ENCODE results near the gene EFNA2.

Gene EFNA2

GRCh38 chr19:1258163-1258492 is 27.5 kb upstream of the EFNA2 start:
- no peak overlapping the region for H3K9ac ChIP-seq (ENCODE audit: low read depth, low read length, poor library complexity)
- no peak overlapping the region for H3K23ac ChIP-seq (ENCODE audit: low read depth, low read length, poor library complexity)
- H3K4me1 ChIP-seq (ENCODE audit: control insufficient read depth in 2 of 2, insufficient read depth in 1 of 2, low read depth in 1 of 2, low read length in 2 of 2) = peaks cover 36 to 53% of the 10 kb centered on the region in 2 donors
- H4K8ac ChIP-seq (ENCODE audit: low read depth, low read length) = no peak overlapping the region
- no peak overlapping the region for H2AK5ac ChIP-seq (ENCODE audit: low read depth, low read length)
- H3K4ac ChIP-seq (ENCODE audit: low read length) = no peak overlapping the region
- peak overlapping the region; percentile 56 for H3K27ac ChIP-seq (replicated peaks; ENCODE audit: low read length)
- H4K91ac ChIP-seq (ENCODE audit: low read depth, low read length, poor library complexity) = no peak overlapping the region
- no peak overlapping the region for H3K4me3 ChIP-seq (ENCODE audit: low read length in 2 of 2)
- H2BK120ac ChIP-seq (ENCODE audit: low read depth, low read length) = no peak overlapping the region
- H3K18ac ChIP-seq (ENCODE audit: low read length) = no peak overlapping the region
- no peak overlapping the region for H2BK5ac ChIP-seq (ENCODE audit: low read length)
- no peak overlapping the region for H3K14ac ChIP-seq (ENCODE audit: low read length)
- no peak overlapping the region for H2BK12ac ChIP-seq (ENCODE audit: low read length)
- H3K9me3 ChIP-seq (replicated peaks in 1 of 2; ENCODE audit: control insufficient read depth in 2 of 2, insufficient read depth in 1 of 2, low read depth in 1 of 2, low read length in 2 of 2) = no peaks in the 10 kb centered on the region
- no peak overlapping the region for H2BK15ac ChIP-seq (ENCODE audit: low read length)
- WGBS, 2 donors (ENCODE audit: extremely low coverage in 2 of 2, insufficient read length in 2 of 2, insufficient replicate concordance in 1 of 2) = no CpG with 5 or more reads among the region's 8 CpGs
- H3K79me1 ChIP-seq (ENCODE audit: low read depth, low read length) = peaks cover 32% of the 10 kb centered on the region
- H2AFZ ChIP-seq (ENCODE audit: low read length) = no peak overlapping the region
- DNase-seq (ENCODE audit: low spot score) = no peak
- H3K36me3 ChIP-seq (replicated peaks in 1 of 2; ENCODE audit: control insufficient read depth in 2 of 2, insufficient read depth in 2 of 2, low read length in 2 of 2) = peaks cover 42 to 63% of the 10 kb centered on the region in 2 donors
- H3K4me2 ChIP-seq (ENCODE audit: insufficient read depth, low read length, poor library complexity, severe bottlenecking) = no peak overlapping the region
- no peaks in the 10 kb centered on the region for H3K27me3 ChIP-seq (ENCODE audit: control insufficient read depth in 3 of 3, insufficient read depth in 3 of 3, low read depth in 1 of 3, low read length in 3 of 3)

GRCh38 chr19:1258707-1259205 is 26.9 kb upstream of the EFNA2 start:
- Histone ChIP-seq H3K4ac (ENCODE audit: low read length) (no peak overlapping the region), H4K91ac (ENCODE audit: low read depth, low read length, poor library complexity) (no peak overlapping the region), H3K27me3 (ENCODE audit: control insufficient read depth in 3 of 3, insufficient read depth in 3 of 3, low read depth in 1 of 3, low read length in 3 of 3) (no peaks in the 10 kb centered on the region), H3K23ac (ENCODE audit: low read depth, low read length, poor library complexity) (peak overlapping the region; percentile 97), H3K4me2 (ENCODE audit: insufficient read depth, low read length, poor library complexity, severe bottlenecking) (no peak overlapping the region), H2BK120ac (ENCODE audit: low read depth, low read length) (no peak overlapping the region), H3K79me1 (ENCODE audit: low read depth, low read length) (peaks cover 33% of the 10 kb centered on the region), H2AFZ (ENCODE audit: low read length) (no peak overlapping the region), H3K27ac (replicated peaks; ENCODE audit: low read length) (peak overlapping the region; percentile 66), H4K8ac (ENCODE audit: low read depth, low read length) (no peak overlapping the region), H3K4me3 (ENCODE audit: low read length in 2 of 2) (no peak overlapping the region), H3K4me1 (ENCODE audit: control insufficient read depth in 2 of 2, insufficient read depth in 1 of 2, low read depth in 1 of 2, low read length in 2 of 2) (peaks cover 39 to 52% of the 10 kb centered on the region in 2 donors), H3K36me3 (replicated peaks in 1 of 2; ENCODE audit: control insufficient read depth in 2 of 2, insufficient read depth in 2 of 2, low read length in 2 of 2) (peaks cover 37 to 56% of the 10 kb centered on the region in 2 donors), H3K9me3 (replicated peaks in 1 of 2; ENCODE audit: control insufficient read depth in 2 of 2, insufficient read depth in 1 of 2, low read depth in 1 of 2, low read length in 2 of 2) (no peaks in the 10 kb centered on the region), H2BK15ac (ENCODE audit: low read length) (peak overlapping the region; percentile 58), H2BK5ac (ENCODE audit: low read length) (peak overlapping the region; percentile 83), H3K14ac (ENCODE audit: low read length) (no peak overlapping the region), H3K9ac (ENCODE audit: low read depth, low read length, poor library complexity) (no peak overlapping the region), H3K18ac (ENCODE audit: low read length) (no peak overlapping the region), H2BK12ac (ENCODE audit: low read length) (no peak overlapping the region), H2AK5ac (ENCODE audit: low read depth, low read length) (no peak overlapping the region)
- WGBS, 2 donors (ENCODE audit: extremely low coverage in 2 of 2, insufficient read length in 2 of 2, insufficient replicate concordance in 1 of 2) = no CpG with 5 or more reads among the region's 15 CpGs
- no peak for DNase-seq (ENCODE audit: low spot score)

- Histone ChIP-seq H4K8ac (ENCODE audit: low read depth, low read length) (peak overlapping the region; percentile 23), H3K79me1 (ENCODE audit: low read depth, low read length) (peaks cover 30% of the 10 kb centered on the region), H3K27ac (replicated peaks; ENCODE audit: low read length) (peak overlapping the region; percentile 66), H3K23ac (ENCODE audit: low read depth, low read length, poor library complexity) (peak overlapping the region; percentile 97), H2BK12ac (ENCODE audit: low read length) (peak overlapping the region; percentile 98), H3K4me2 (ENCODE audit: insufficient read depth, low read length, poor library complexity, severe bottlenecking) (peak overlapping the region; percentile 18), H3K4me1 (ENCODE audit: control insufficient read depth in 2 of 2, insufficient read depth in 1 of 2, low read depth in 1 of 2, low read length in 2 of 2) (peaks cover 39 to 53% of the 10 kb centered on the region in 2 donors), H3K9me3 (replicated peaks in 1 of 2; ENCODE audit: control insufficient read depth in 2 of 2, insufficient read depth in 1 of 2, low read depth in 1 of 2, low read length in 2 of 2) (no peaks in the 10 kb centered on the region), H3K4me3 (ENCODE audit: low read length in 2 of 2) (no peak overlapping the region), H2AFZ (ENCODE audit: low read length) (no peak overlapping the region), H3K36me3 (replicated peaks in 1 of 2; ENCODE audit: control insufficient read depth in 2 of 2, insufficient read depth in 2 of 2, low read length in 2 of 2) (peaks cover 31 to 50% of the 10 kb centered on the region in 2 donors), H3K18ac (ENCODE audit: low read length) (peak overlapping the region; percentile 90), H4K91ac (ENCODE audit: low read depth, low read length, poor library complexity) (no peak overlapping the region), H3K4ac (ENCODE audit: low read length) (peak overlapping the region; percentile 37), H2BK120ac (ENCODE audit: low read depth, low read length) (peak overlapping the region; percentile 96), H3K14ac (ENCODE audit: low read length) (no peak overlapping the region), H3K9ac (ENCODE audit: low read depth, low read length, poor library complexity) (peak overlapping the region; percentile 77), H2BK5ac (ENCODE audit: low read length) (peak overlapping the region; percentile 83), H2AK5ac (ENCODE audit: low read depth, low read length) (peak overlapping the region; percentile 90), H2BK15ac (ENCODE audit: low read length) (peak overlapping the region; percentile 58), H3K27me3 (ENCODE audit: control insufficient read depth in 3 of 3, insufficient read depth in 3 of 3, low read depth in 1 of 3, low read length in 3 of 3) (no peaks in the 10 kb centered on the region)
- no peak for DNase-seq (ENCODE audit: low spot score)
- no CpG with 5 or more reads among the region's 17 CpGs for WGBS, 2 donors (ENCODE audit: extremely low coverage in 2 of 2, insufficient read length in 2 of 2, insufficient replicate concordance in 1 of 2)
Observed at GRCh38 chr19:1259206-1259875, 26.3 kb upstream of the EFNA2 start.

GRCh38 chr19:1259876-1260748 is 25.6 kb upstream of the EFNA2 start:
- no CpG with 5 or more reads among the region's 33 CpGs for WGBS, 2 donors (ENCODE audit: extremely low coverage in 2 of 2, insufficient read length in 2 of 2, insufficient replicate concordance in 1 of 2)
- peak overlapping the region; percentile 97 for H2BK15ac ChIP-seq (ENCODE audit: low read length)
- H3K4me3 ChIP-seq (ENCODE audit: low read length in 2 of 2) = peak overlapping the region in 1 of 2 donors; percentile 61
- H2BK12ac ChIP-seq (ENCODE audit: low read length) = peak overlapping the region; percentile 98
- H3K18ac ChIP-seq (ENCODE audit: low read length) = peak overlapping the region; percentile 98
- H3K27me3 ChIP-seq (ENCODE audit: control insufficient read depth in 3 of 3, insufficient read depth in 3 of 3, low read depth in 1 of 3, low read length in 3 of 3) = no peaks in the 10 kb centered on the region
- peak overlapping the region; percentile 83 for H2BK5ac ChIP-seq (ENCODE audit: low read length)
- peaks cover 46 to 58% of the 10 kb centered on the region in 2 donors for H3K4me1 ChIP-seq (ENCODE audit: control insufficient read depth in 2 of 2, insufficient read depth in 1 of 2, low read depth in 1 of 2, low read length in 2 of 2)
- peak overlapping the region; percentile 66 for H3K27ac ChIP-seq (replicated peaks; ENCODE audit: low read length)
- peak overlapping the region; percentile 30 for H4K91ac ChIP-seq (ENCODE audit: low read depth, low read length, poor library complexity)
- peak overlapping the region; percentile 96 for H2BK120ac ChIP-seq (ENCODE audit: low read depth, low read length)
- peaks cover 27% of the 10 kb centered on the region for H3K79me1 ChIP-seq (ENCODE audit: low read depth, low read length)
- peak overlapping the region; percentile 92 for H4K8ac ChIP-seq (ENCODE audit: low read depth, low read length)
- no peak for DNase-seq (ENCODE audit: low spot score)
- no peaks in the 10 kb centered on the region for H3K9me3 ChIP-seq (replicated peaks in 1 of 2; ENCODE audit: control insufficient read depth in 2 of 2, insufficient read depth in 1 of 2, low read depth in 1 of 2, low read length in 2 of 2)
- H3K4ac ChIP-seq (ENCODE audit: low read length) = peak overlapping the region; percentile 89
- H3K36me3 ChIP-seq (replicated peaks in 1 of 2; ENCODE audit: control insufficient read depth in 2 of 2, insufficient read depth in 2 of 2, low read length in 2 of 2) = peaks cover 25 to 43% of the 10 kb centered on the region in 2 donors
- H3K4me2 ChIP-seq (ENCODE audit: insufficient read depth, low read length, poor library complexity, severe bottlenecking) = peak overlapping the region; percentile 91
- no peak overlapping the region for H3K9ac ChIP-seq (ENCODE audit: low read depth, low read length, poor library complexity)
- H3K23ac ChIP-seq (ENCODE audit: low read depth, low read length, poor library complexity) = peak overlapping the region; percentile 97
- peak overlapping the region; percentile 98 for H2AK5ac ChIP-seq (ENCODE audit: low read depth, low read length)
- H3K14ac ChIP-seq (ENCODE audit: low read length) = peak overlapping the region; percentile 56
- H2AFZ ChIP-seq (ENCODE audit: low read length) = no peak overlapping the region

Measured in neuronal stem cell (in vitro differentiated cells).